GM21367 (cell line): ENCODE data around the gene PTP4A2.

ENCODE experiments used
- ATAC-seq: cut with Tn5 transposase; IDR thresholded peaks from one replicate; pipeline ENCODE4 v1.9.1; 2021; ENCODE audit not compliant: unreplicated experiment

PTP4A2 gene

DNA sequence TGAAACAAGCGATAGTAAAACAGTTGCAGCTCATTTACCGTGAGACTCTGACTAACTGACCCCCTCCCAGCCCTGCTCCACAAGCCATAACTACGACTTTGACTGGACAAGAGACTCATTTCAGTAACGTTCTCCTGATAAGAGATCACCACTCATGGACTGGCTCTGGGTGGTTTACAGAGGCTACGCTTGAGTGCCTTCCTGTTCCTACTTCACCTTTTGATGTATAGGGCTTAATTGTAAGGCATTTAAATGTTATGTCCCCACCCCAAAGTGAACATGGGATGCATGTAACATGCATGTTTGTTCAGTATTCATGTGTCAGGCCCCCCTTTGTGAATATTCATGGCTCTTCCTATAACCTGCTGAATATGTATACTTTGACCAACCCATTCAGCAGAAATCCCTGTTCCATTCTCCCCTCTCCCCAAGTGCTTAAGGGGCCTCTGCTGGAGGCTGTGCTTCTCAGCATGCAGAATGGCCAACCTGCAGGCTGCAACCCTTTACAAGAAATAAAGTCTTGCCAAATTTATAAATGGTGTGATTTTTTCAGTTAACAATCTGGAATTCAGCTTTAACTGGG is 71.6 kb downstream of the PTP4A2 start:
- ATAC-seq, result no peak

DNA sequence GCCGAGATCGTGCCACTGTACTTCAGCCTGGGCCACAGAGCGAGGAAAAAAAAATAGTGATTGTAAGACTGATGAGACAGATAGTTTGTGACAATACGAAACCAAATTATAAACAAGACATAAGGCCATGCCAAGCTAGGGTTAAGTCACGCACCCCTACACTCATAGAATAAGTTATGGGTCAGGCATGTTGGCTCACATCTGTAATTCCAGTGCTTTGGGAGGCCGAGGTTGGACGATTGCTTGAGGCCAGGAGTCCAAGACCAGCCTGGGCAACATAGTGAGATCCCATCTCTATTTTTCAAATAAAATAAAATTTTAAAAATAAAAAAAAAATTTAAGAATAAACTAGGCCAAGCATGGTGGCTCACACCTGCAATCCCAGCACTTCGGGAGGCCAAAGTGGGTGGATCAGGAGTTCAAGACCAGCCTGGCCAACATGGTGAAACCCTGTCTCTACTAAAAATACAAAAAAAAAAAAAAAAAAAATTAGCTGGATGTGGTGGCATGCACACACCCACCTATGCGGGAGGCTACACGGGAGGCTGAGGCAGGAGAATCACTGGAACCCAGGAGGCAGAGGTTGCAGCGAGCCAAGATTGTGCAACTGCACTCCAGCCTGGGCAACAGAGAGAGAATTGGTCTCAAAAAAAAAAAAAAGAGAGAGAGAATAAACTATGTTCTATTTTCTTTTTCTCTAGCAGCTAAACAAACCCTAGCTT is 72.3 kb downstream of the PTP4A2 start:
- ATAC-seq, result no peak

DNA sequence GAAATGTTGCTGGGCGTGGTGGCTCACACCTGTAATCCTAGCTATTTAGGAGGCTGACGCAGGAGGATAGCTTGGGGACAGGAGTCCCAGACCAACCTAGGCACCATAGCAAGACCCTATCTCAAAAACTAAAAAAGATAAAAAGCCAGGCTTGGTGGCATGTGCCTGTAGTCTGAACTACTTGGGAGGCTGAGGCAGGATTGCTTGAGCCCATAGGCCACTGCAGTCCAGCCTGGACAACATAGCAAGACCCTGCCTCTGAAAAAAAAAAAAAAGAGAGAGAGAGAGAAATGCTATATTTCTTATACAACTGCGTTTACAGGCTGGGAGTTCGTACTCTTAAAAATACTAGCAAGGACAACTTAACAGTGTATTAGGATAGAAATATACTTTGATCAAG is 76.1 kb downstream of the PTP4A2 start:
- ATAC-seq, result no peak

DNA sequence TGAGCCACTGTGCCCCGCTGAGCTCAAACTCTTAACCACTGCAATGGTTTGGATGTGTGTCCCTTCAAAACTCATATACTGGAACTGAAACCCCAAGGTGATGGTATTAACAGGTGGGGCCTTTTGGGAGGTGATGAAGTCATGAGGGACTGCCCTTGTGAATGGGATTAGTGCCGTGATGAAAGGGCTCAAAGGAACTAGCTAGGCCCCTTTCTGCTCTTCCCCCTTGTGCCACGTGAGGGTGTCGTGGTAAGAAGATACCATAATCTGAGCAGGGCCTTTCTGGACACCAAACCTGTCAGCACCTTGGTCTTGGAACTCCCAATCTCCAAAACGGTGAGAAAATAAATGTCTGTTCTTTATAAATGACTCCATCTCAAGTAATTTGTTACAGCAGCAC is 76.8 kb downstream of the PTP4A2 start:
- no peak for ATAC-seq

DNA sequence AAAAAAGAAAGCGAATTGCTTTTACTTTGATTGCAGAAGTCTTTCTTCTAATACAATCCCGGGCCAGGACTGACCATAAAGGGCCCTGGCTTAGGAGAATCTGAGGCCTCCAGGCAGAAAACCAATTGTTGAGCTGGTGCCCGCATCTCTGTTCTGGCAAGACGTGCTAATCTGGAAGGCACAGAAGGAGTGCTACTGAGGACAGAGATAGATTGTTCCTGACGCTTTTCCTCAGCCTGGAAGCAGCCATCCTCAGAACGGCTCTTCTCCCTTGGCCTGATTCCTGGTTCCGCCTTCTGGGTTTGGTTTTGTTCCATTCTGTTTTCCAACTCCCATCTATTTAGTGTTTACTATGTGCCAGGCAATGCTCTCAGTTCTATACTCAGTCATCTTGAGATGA is 77.6 kb downstream of the PTP4A2 start:
- ATAC-seq, result no peak

DNA sequence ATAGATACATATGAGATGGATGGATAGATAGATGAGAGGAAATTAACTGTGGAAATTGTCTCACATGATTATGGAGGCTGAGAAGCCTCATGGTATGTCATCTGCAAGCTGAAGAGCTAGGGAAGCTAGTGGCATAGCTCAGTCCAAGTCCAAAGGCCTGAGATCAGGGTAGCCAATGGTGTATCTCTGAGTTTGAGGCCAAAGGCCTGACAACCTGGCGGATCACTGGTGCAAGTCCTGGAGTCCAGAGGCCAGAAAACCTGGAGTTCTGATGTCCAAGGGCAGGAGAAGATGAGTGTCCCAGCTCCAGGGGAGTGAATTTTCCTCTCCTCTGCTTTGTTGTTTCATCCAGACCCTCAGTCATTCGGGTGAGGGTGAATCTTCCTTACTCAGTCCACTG is 78.4 kb downstream of the PTP4A2 start:
- ATAC-seq, result no peak

DNA sequence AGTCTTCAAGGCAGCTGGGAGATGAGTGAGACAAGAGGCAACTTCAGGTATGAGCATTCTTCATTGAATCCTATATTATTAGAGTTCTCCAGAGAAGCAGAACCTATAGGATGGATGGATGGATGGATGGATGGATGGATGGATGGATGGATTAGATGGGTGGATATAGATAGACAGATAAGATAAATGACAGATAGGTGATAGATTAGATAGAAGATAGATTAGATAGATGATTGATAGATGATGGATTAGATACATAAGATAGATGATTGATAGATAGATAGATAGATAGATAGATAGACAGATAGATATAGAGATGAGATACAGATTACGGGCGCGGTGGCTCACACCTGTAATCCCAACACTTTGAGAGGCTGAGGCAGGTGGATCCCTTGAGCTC is 79.1 kb downstream of the PTP4A2 start:
- no peak for ATAC-seq

DNA sequence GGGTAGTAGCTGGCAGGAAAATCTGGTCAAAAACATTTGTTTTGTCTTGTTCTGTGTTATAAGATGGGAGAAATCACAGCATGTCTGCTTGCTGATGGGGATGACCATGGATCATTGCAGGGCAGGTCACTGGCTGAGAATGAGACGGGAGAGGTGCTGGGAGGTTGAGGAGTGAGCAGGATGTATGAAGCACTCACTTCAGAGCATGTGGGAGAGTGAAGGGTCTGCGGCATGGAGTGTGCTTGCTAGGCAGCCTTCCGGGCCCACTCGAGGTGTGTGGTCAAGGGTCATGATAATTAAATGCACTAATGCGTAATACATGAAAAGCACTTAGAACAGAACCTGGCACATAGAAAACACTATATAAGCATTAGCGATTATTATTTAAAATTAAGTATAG is 80.3 kb downstream of the PTP4A2 start:
- no peak for ATAC-seq
